Thymus (tissue), 11 donors: Measurements from ENCODE around the gene ZNF619. TPM values are rescaled to one million over a fixed set of nuclear protein-coding genes. Genes with fewer than 3 reads are reported as not detected.

Source experiments
- DNase-seq, 9 donors: peaks; one replicate each; pipeline ENCODE4 v3.0.0-alpha.2; 2013; ENCODE audit warnings: low spot score in 9 of 9, low read depth in 6 of 9, missing footprints in 1 of 9
- H3K27ac ChIP-seq, 2 donors: one replicate each; pipeline ENCODE4 v1.5.1; 2013; ENCODE audit warnings: control low read depth in 1 of 2, low read depth in 1 of 2, low read length in 1 of 2, mild to moderate bottlenecking in 1 of 2, moderate library complexity in 1 of 2
- H3K27me3 ChIP-seq, 2 donors: one replicate each; pipeline ENCODE4 v1.5.1; 2013; ENCODE audit warnings: low read length in 1 of 2; ENCODE audit not compliant: control insufficient read depth in 2 of 2, insufficient read depth in 1 of 2
- H3K36me3 ChIP-seq, 2 donors: one replicate each; pipeline ENCODE4 v1.5.1; 2013; ENCODE audit warnings: low read length in 1 of 2, mild to moderate bottlenecking in 1 of 2, moderate library complexity in 1 of 2; ENCODE audit not compliant: control insufficient read depth in 2 of 2, insufficient read depth in 2 of 2
- H3K4me1 ChIP-seq, 2 donors: one replicate each; pipeline ENCODE4 v1.5.1; 2013; ENCODE audit warnings: low read length in 2 of 2; ENCODE audit not compliant: control insufficient read depth in 2 of 2, insufficient read depth in 2 of 2
- H3K4me3 ChIP-seq, 2 donors: one replicate each; pipeline ENCODE4 v1.5.1; 2013; ENCODE audit warnings: low read length in 2 of 2, control low read depth in 1 of 2, mild to moderate bottlenecking in 1 of 2
- H3K9me3 ChIP-seq, 2 donors: one replicate each; pipeline ENCODE4 v1.5.1; 2013; ENCODE audit warnings: low read length in 1 of 2, mild to moderate bottlenecking in 1 of 2; ENCODE audit not compliant: control insufficient read depth in 2 of 2, insufficient read depth in 1 of 2
- polyA plus RNA-seq: library from polyadenylated mRNA; stranded (reverse); fragments of 200-250 nt; gene quantifications from one replicate; pipeline ENCODE4 v1.2.3, GENCODE V29; 2013
- total RNA-seq: library from RNA; stranded (reverse); fragments of 120-200 nt; gene quantifications from one replicate; pipeline ENCODE4 v1.2.4, GENCODE V29; 2013
- donor health status: healthy.

Gene ZNF619
- total and polyA plus RNA-seq, 2 donors, result 1.3 to 2.8 TPM

DNA sequence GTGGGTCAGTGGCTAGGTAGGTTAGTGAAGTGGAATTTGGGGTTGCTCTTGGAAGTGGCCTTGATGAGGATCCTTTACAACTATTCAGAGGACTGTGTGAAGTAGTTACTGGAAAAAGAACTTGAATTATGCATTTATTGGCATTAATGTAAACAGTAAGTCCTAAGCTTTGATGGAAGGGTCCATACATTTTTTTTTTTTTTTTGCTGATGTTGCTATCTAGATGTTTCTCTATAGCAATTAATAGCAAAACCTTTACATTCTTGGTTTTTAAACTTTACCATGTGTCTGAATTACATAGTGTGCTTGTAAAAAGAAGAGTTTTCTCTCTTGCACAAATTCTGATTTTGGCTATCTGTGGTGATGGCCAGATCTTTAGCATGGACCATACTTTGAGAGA is 57.4 kb downstream of the ZNF619 start:
- no peak overlapping the region for H3K27ac ChIP-seq
- no peaks in the 10 kb centered on the region for H3K27me3 ChIP-seq
- no peaks in the 10 kb centered on the region for H3K4me1 ChIP-seq
- peaks cover 0 to 1% of the 10 kb centered on the region in 2 donors for H3K9me3 ChIP-seq
- DNase-seq, result no peak
- H3K36me3 ChIP-seq, result peaks cover 27 to 42% of the 10 kb centered on the region in 2 donors
- no peak overlapping the region for H3K4me3 ChIP-seq

Other genes starting within 250 kb of the ZNF619 start
- 27.0 TPM for gene EIF1B, start 167.4 kb upstream of the ZNF619 start, total RNA-seq
- gene EIF1B, start 167.4 kb upstream of the ZNF619 start, polyA plus RNA-seq, result 101 TPM
- gene ENTPD3, start 89.9 kb upstream of the ZNF619 start, total RNA-seq, result 1.0 TPM
- gene ENTPD3, start 89.9 kb upstream of the ZNF619 start, polyA plus RNA-seq, result 1.2 TPM
- gene RPL14, start 19.8 kb upstream of the ZNF619 start, total RNA-seq, result 850 TPM
- gene RPL14, start 19.8 kb upstream of the ZNF619 start, polyA plus RNA-seq, result 2,475 TPM
- 3.5 TPM for gene ZNF620, start 28.9 kb downstream of the ZNF619 start, total RNA-seq
- 2.6 TPM for gene ZNF620, start 28.9 kb downstream of the ZNF619 start, polyA plus RNA-seq
- 6.4 TPM for gene ZNF621, start 47.8 kb downstream of the ZNF619 start, total RNA-seq
- 23.2 TPM for gene ZNF621, start 47.8 kb downstream of the ZNF619 start, polyA plus RNA-seq